Thyroid gland (tissue), 4 donors: Measurements from ENCODE around the gene UNKL. TPM values are rescaled to one million over a fixed set of nuclear protein-coding genes. Genes with fewer than 3 reads are reported as not detected.

ENCODE experiments used
- DNase-seq, 2 donors: peaks; one replicate each; pipeline ENCODE4 v3.0.0-alpha.2; 2019
- H3K27ac ChIP-seq, 3 donors: fragments of 200-600 bp; sonication (generic); 1 replicate in 2 of 3; 2 replicates in 1 of 3; pipeline ENCODE4 v1.5.1; 2016 to 2019; ENCODE audit warnings: mild to moderate bottlenecking in 1 of 3, moderate library complexity in 1 of 3
- H3K27me3 ChIP-seq: fragments of 200-600 bp; sonication (generic); one replicate; pipeline ENCODE4 v1.5.1; 2019
- H3K36me3 ChIP-seq, 2 donors: fragments of 200-600 bp; sonication (generic); one replicate each; pipeline ENCODE4 v1.5.1; 2016 to 2019
- H3K4me1 ChIP-seq, 2 donors: fragments of 200-600 bp; sonication (generic); one replicate each; pipeline ENCODE4 v1.5.1; 2017 to 2019
- H3K4me3 ChIP-seq, 3 donors: fragments of 200-600 bp; sonication (generic); replicated peaks in 1 of 3; 1 replicate in 2 of 3; 2 replicates in 1 of 3; pipeline ENCODE4 v1.5.1; 2016; ENCODE audit warnings: mild to moderate bottlenecking in 1 of 3
- H3K9me3 ChIP-seq: fragments of 200-600 bp; sonication (generic); one replicate; pipeline ENCODE4 v1.5.1; 2017
- POLR2A ChIP-seq, 2 donors: fragments of 450-650 bp; IDR thresholded peaks; one replicate each; pipeline ENCODE4 v1.6.1; 2017; ENCODE audit warnings: antibody characterized with exemption in 2 of 2, mild to moderate bottlenecking in 2 of 2, moderate library complexity in 1 of 2
- WGBS, 2 donors: methylation state at CpG; one replicate each; pipeline ENCODE4 v1.1.5; 2017; 5-methylcytosine and 5-hydroxymethylcytosine counted together
- intact Hi-C: fragments of 100-400 bp; cut with DNase I; formaldehyde crosslinking; loops from one replicate; pipeline ENCODE4 v1.15.1; 2023
- total RNA-seq, 4 donors: library from RNA; depleted of rRNA; stranded (reverse); fragments of >200 nt; gene quantifications; one replicate each; pipeline ENCODE4 v1.2.3, GENCODE V29; 2016
- TF ChIP-seq, protein P1 (sequence below), 6 experiments: fragments of 200-600 bp in 3 of 6; fragments of 450-650 bp in 3 of 6; sonication (generic) in 3 of 6; IDR thresholded peaks; one replicate each; pipeline ENCODE4 v1.5.1; 2016 to 2019; ENCODE audit warnings: antibody characterized with exemption in 6 of 6, mild to moderate bottlenecking in 2 of 6, inconsistent platforms in 1 of 6, moderate library complexity in 1 of 6

UNKL gene
- total RNA-seq, 4 donors from 2014 or later = 26.2 to 46.9 (median 31.3) TPM

- Histone ChIP-seq H3K27ac (no peak overlapping the region), H3K9me3 (no peaks in the 10 kb centered on the region), H3K27me3 (no peaks in the 10 kb centered on the region), H3K4me3 (no peak overlapping the region), H3K36me3 (peaks cover 0 to 4% of the 10 kb centered on the region in 2 donors), H3K4me1 (peaks cover 13 to 14% of the 10 kb centered on the region in 2 donors)
- TF ChIP-seq POLR2A (IDR thresholded peaks at IDR 0.05) = no peak
- TF ChIP-seq, protein P1, sequence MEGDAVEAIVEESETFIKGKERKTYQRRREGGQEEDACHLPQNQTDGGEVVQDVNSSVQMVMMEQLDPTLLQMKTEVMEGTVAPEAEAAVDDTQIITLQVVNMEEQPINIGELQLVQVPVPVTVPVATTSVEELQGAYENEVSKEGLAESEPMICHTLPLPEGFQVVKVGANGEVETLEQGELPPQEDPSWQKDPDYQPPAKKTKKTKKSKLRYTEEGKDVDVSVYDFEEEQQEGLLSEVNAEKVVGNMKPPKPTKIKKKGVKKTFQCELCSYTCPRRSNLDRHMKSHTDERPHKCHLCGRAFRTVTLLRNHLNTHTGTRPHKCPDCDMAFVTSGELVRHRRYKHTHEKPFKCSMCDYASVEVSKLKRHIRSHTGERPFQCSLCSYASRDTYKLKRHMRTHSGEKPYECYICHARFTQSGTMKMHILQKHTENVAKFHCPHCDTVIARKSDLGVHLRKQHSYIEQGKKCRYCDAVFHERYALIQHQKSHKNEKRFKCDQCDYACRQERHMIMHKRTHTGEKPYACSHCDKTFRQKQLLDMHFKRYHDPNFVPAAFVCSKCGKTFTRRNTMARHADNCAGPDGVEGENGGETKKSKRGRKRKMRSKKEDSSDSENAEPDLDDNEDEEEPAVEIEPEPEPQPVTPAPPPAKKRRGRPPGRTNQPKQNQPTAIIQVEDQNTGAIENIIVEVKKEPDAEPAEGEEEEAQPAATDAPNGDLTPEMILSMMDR (IDR thresholded peaks at IDR 0.05) = no peak
- no peak for DNase-seq
- intact Hi-C loops = no loop called here
- WGBS, 2 donors = 91 to 93% methylated on average over 16 to 19 of the region's 19 CpGs
Observed at GRCh38 chr16:1375741-1376410, 38.6 kb downstream of the UNKL start.

DNA sequence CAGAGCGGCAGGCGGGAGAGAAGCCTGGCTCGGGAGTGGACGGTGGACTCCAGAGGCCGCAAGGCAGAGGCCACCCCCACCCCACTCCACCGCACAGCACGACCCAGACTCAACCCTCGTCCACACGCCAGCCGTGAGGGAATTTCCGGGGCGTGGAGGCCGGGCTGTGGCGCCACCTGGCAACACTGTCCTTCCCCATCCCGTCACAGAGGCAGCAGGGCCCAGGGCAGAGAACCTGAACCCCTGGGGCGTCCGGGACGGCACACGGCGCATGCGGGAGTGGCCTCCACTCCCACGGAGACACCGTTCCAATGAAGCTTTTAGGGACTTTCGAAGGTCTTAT lies 39.2 kb downstream of the UNKL start:
- Histone ChIP-seq H3K27me3 (no peaks in the 10 kb centered on the region), H3K36me3 (peaks cover 2 to 4% of the 10 kb centered on the region in 2 donors), H3K9me3 (no peaks in the 10 kb centered on the region), H3K4me3 (no peak overlapping the region), H3K4me1 (peaks cover 13 to 14% of the 10 kb centered on the region in 2 donors), H3K27ac (no peak overlapping the region)
- no peak for DNase-seq
- WGBS, 2 donors = 95 to 98% methylated on average over 13 to 19 of the region's 24 CpGs
- TF ChIP-seq, protein P1 (IDR thresholded peaks at IDR 0.05) = no peak
- TF ChIP-seq POLR2A (IDR thresholded peaks at IDR 0.05) = no peak
- intact Hi-C loops = no loop called here

- no peaks in the 10 kb centered on the region for H3K27me3 ChIP-seq
- TF ChIP-seq POLR2A (IDR thresholded peaks at IDR 0.05) = no peak
- TF ChIP-seq, protein P1 (IDR thresholded peaks at IDR 0.05) = no peak
- 95 to 98% methylated on average over 6 to 33 of the region's 46 CpGs for WGBS, 2 donors
- H3K9me3 ChIP-seq = no peaks in the 10 kb centered on the region
- intact Hi-C loops = no loop called here
- peaks cover 10 to 11% of the 10 kb centered on the region in 2 donors for H3K4me1 ChIP-seq
- H3K4me3 ChIP-seq = no peak overlapping the region
- H3K36me3 ChIP-seq = peaks cover 4 to 8% of the 10 kb centered on the region in 2 donors
- DNase-seq = no peak
- no peak overlapping the region for H3K27ac ChIP-seq
Observed at GRCh38 chr16:1374418-1375297, 39.8 kb downstream of the UNKL start.

DNA sequence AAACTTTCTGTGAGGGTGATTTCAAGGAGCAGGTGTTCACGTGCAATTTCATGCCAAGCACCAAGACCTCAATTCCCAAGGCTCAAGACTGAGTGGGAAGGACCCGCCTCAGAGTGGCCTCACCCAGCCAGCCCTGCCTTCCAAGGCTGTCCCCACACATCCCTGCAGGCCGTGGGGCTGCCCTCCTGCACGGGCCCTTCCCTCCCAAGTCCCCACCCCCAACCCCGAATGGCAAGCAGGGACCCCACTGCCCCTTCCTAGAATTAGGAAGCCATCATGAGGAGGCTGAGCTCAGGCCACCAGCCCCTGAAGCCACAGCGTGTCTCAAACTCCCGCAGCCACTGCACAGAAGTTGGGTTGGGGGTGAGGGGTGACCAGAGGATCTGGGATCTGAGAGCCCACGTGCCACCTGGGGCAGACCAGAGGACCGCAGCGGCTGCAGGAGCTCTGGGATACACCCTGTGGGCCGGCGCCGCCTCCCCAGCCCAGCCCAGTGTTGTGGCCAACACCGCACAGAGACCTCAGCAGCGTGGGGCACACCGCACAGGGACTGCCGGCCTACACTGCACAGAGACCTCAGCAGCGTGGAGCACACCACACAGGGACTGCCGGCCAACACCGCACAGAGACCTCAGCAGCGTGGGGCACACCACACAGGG lies 42.1 kb downstream of the UNKL start:
- no peaks in the 10 kb centered on the region for H3K9me3 ChIP-seq
- DNase-seq = no peak
- intact Hi-C loops = no loop called here
- H3K27me3 ChIP-seq = no peaks in the 10 kb centered on the region
- no peak overlapping the region for H3K27ac ChIP-seq
- no peak for TF ChIP-seq POLR2A (IDR thresholded peaks at IDR 0.05)
- TF ChIP-seq, protein P1 (IDR thresholded peaks at IDR 0.05) = no peak
- peaks cover 4 to 11% of the 10 kb centered on the region in 2 donors for H3K36me3 ChIP-seq
- H3K4me3 ChIP-seq = no peak overlapping the region
- H3K4me1 ChIP-seq = no peaks in the 10 kb centered on the region
- 91 to 99% methylated on average over 5 to 9 of the region's 21 CpGs for WGBS, 2 donors
